SU-DHL-6 (cell line): Measurements from ENCODE around the gene OR2AT4.

Source experiments
- CTCF ChIP-seq: fragments of 200-600 bp; sonication (generic); IDR thresholded peaks from one replicate; pipeline ENCODE4 v1.5.1; 2017; ENCODE audit warnings: antibody characterized with exemption, mild to moderate bottlenecking, low read length, moderate library complexity; ENCODE audit not compliant: insufficient read depth, poor library complexity, severe bottlenecking
- EZH2phosphoT487 ChIP-seq: fragments of 200-600 bp; sonication (generic), shearing (Covaris generic); conservative IDR thresholded peaks from 2 replicates; pipeline ENCODE4 v1.6.1; 2018; ENCODE audit warnings: mild to moderate bottlenecking, antibody characterized with exemption, low read length, moderate library complexity, mixed read lengths

GRCh38 chr11:75073459-75074190 lies 23.1 kb downstream of the OR2AT4 start:
- TF ChIP-seq EZH2phosphoT487 (no peak), CTCF (no peak)
